ENCODE data around the gene GCG. TPM values are rescaled to one million over a fixed set of nuclear protein-coding genes. Genes with fewer than 3 reads are reported as not detected.

Gene GCG
- total and polyA plus RNA-seq, 8 donors, result 0.50 to 59.5 (median 2.8) TPM; not detected in 4

DNA sequence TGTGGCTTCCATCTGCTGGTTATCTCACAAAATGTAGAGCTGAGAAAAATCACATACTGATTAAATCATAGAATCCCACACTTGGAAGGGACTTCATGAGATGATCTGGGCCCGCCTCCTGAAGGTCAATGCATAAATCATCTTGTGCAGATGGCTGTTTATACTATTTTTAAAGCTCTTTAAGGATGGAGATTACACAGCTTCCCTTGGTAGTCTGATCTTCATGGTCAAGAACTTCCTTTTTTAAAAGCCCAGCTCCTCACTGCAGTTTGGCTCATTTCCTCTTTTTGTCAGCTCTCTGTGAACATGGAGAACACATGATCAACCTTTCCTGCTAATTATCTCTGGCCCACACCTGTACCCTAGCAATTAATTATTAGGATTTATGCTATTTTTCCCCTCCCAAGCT, 25.9 kb downstream of the GCG start:
- H3K4me1 ChIP-seq, result peaks cover 0 to 3% (median 0%) of the 10 kb centered on the region in 4 donors
- peak in 1 of 2 donors; percentile 73 for DNase-seq

GRCh38 chr2:162125138-162125537, 26.9 kb downstream of the GCG start:
- no peak for DNase-seq
- 82 to 89% (median 87%) methylated on average over 2 of the region's 2 CpGs for WGBS, 5 donors
- Histone ChIP-seq H3K27me3 (no peaks in the 10 kb centered on the region), H3K36me3 (no peaks in the 10 kb centered on the region), H3K4me1 (peaks cover 0 to 3% (median 0%) of the 10 kb centered on the region in 4 donors), H3K4me3 (no peak overlapping the region), H3K9me3 (no peaks in the 10 kb centered on the region), H3K27ac (no peak overlapping the region)
- intact Hi-C loops (cut with DNase I; ENCODE audit: low total_unique reads), result loop anchor here (5.0 kb wide), 1 partner anchor 123 kb away; no protein-coding TSS in a partner anchor
- no peak for TF ChIP-seq POLR2A (IDR thresholded peaks at IDR 0.05)
- no peak for TF ChIP-seq EP300 (IDR thresholded peaks at IDR 0.05)
- no peak for TF ChIP-seq CTCF (IDR thresholded peaks at IDR 0.05)
- no peak for TF ChIP-seq POLR2AphosphoS5 (IDR thresholded peaks at IDR 0.05)

More for the DNA sequence above, 25.9 kb downstream of the GCG start:
- no peaks in the 10 kb centered on the region for H3K27me3 ChIP-seq
- no peak overlapping the region for H3K4me3 ChIP-seq
- H3K36me3 ChIP-seq, result no peaks in the 10 kb centered on the region
- intact Hi-C loops (cut with DNase I; ENCODE audit: low total_unique reads), result loop anchor here (5.0 kb wide), 1 partner anchor 124 kb away; no protein-coding TSS in a partner anchor
- H3K9me3 ChIP-seq, result peaks cover 0 to 6% (median 0%) of the 10 kb centered on the region in 4 donors
- TF ChIP-seq CTCF (IDR thresholded peaks at IDR 0.05), result no peak
- TF ChIP-seq POLR2A (IDR thresholded peaks at IDR 0.05), result no peak
- no peak for TF ChIP-seq POLR2AphosphoS5 (IDR thresholded peaks at IDR 0.05)
- TF ChIP-seq EP300 (IDR thresholded peaks at IDR 0.05), result no peak
- no peak overlapping the region for H3K27ac ChIP-seq
- WGBS, 5 donors, result 41 to 63% (median 54%) methylated on average over 1 of the region's 1 CpG

DNA sequence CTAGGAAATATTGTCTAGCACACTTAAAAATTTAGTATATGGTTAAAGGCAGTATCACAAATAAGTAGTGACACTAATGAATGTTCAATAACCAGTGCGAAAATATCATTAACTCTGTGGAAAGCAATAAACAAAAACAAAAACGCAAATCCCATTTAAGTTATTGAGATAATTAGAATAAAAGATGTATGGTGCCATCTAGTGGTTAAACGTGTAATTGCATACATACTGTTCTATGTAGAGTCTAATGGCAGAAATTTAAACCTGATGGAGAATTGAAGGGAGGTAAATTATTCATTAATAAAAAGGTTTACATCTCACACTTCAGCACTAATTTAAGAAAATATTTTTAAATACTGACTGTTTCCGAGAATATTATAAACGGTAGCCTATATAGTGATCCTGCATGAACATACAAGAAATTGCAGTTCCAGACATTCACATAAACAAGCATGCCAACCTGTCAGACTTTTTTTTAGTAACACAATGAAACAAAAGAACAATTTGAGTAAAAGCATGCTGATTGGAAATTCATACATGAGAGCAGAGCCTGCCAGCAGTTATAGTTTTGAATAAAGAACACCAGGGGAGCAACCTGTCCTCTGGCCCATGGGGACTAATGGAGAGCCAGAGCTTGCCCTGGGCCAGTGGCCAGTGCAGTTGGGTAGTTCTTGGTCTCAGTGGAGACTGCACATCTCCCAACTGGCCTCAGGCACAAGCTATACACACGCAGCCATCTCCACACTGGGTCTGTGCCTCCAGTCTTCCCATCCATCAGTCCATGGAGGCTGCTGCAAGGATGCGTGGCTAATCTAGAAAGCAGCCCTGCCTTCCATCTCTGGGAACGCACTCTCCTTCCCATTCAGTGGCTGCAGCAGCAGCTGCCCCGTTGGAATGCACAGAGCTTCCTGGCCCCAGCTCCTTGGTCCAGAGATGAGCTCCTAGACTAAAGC, 28.0 kb downstream of the GCG start:
- Histone ChIP-seq H3K27ac (no peak overlapping the region), H3K4me1 (peaks cover 0 to 3% (median 0%) of the 10 kb centered on the region in 4 donors), H3K27me3 (no peaks in the 10 kb centered on the region), H3K4me3 (no peak overlapping the region), H3K36me3 (no peaks in the 10 kb centered on the region), H3K9me3 (no peaks in the 10 kb centered on the region)
- intact Hi-C loops (cut with DNase I; ENCODE audit: low total_unique reads), result no loop called here
- peak in 1 of 2 donors; percentile 81 for DNase-seq
- WGBS, 5 donors, result 24 to 31% (median 27%) methylated on average over 9 of the region's 9 CpGs
- no peak for TF ChIP-seq EP300 (IDR thresholded peaks at IDR 0.05)
- no peak for TF ChIP-seq POLR2AphosphoS5 (IDR thresholded peaks at IDR 0.05)
- TF ChIP-seq CTCF (IDR thresholded peaks at IDR 0.05), result peak in 5 of 7 experiments; percentile 69 to 85 (median 74)

GRCh38 chr2:162118166-162119031, 33.6 kb downstream of the GCG start:
- TF ChIP-seq POLR2AphosphoS5 (IDR thresholded peaks at IDR 0.05), result no peak
- TF ChIP-seq CTCF (IDR thresholded peaks at IDR 0.05), result no peak
- no peak for TF ChIP-seq POLR2A (IDR thresholded peaks at IDR 0.05)
- TF ChIP-seq EP300 (IDR thresholded peaks at IDR 0.05), result no peak
- intact Hi-C loops (cut with DNase I; ENCODE audit: low total_unique reads), result no loop called here
- Histone ChIP-seq H3K4me1 (peaks cover 0 to 16% (median 9%) of the 10 kb centered on the region in 4 donors), H3K9me3 (peaks cover 0 to 7% (median 2%) of the 10 kb centered on the region in 4 donors), H3K27ac (no peak overlapping the region), H3K27me3 (no peaks in the 10 kb centered on the region), H3K4me3 (no peak overlapping the region), H3K36me3 (no peaks in the 10 kb centered on the region)
- no peak for DNase-seq
- WGBS, 5 donors, result 43 to 55% (median 48%) methylated on average over 7 of the region's 7 CpGs

All from stomach (tissue), 9 donors.